ENCODE results near the gene PFKL.

PFKL gene

GRCh38 chr21:44312089-44312488, 12.2 kb downstream of the PFKL start:
- Histone ChIP-seq H3K9me2 (replicated peaks; ENCODE audit: insufficient read depth, low read length) (no peaks in the 10 kb centered on the region), H3K4me1 (ENCODE audit: low read length) (no peaks in the 10 kb centered on the region), H3K9ac (ENCODE audit: low read length) (no peak overlapping the region), H3K36me3 (replicated peaks; ENCODE audit: insufficient read depth, low read length) (peaks cover 10% of the 10 kb centered on the region; the same call in 1 of the 2 replicates), H3F3A (ENCODE audit: insufficient read depth, low read length) (no peaks in the 10 kb centered on the region), H3K27me3 (replicated peaks; ENCODE audit: insufficient read depth, low read length) (no peaks in the 10 kb centered on the region), H3K4me2 (ENCODE audit: low read depth, low read length) (no peak overlapping the region), H2AFZ (ENCODE audit: low read length) (no peak overlapping the region), H3K4me3 (ENCODE audit: low read length) (no peak overlapping the region), H3K9me3 (replicated peaks; ENCODE audit: insufficient read depth, low read length) (no peaks in the 10 kb centered on the region), H4K20me1 (ENCODE audit: insufficient read depth, low read length) (no peaks in the 10 kb centered on the region), H3K27ac (ENCODE audit: low read length) (no peak overlapping the region), H3K79me2 (ENCODE audit: low read length) (peaks cover 22% of the 10 kb centered on the region; the same call in 1 of the 2 replicates)
- DNase-seq, result no peak
- TF ChIP-seq CTCF (IDR thresholded peaks at IDR 0.05; ENCODE audit: low read length) (no peak), EZH2phosphoT487 (IDR thresholded peaks at IDR 0.05; ENCODE audit: low read length) (no peak), EZH2 (optimal IDR thresholded peaks at IDR 0.05; ENCODE audit: low read depth, low read length) (no peak)

GRCh38 chr21:44312716-44313115, 12.9 kb downstream of the PFKL start:
- Histone ChIP-seq H3K4me1 (ENCODE audit: low read length) (no peaks in the 10 kb centered on the region), H3K79me2 (ENCODE audit: low read length) (peaks cover 16% of the 10 kb centered on the region; the same call in 1 of the 2 replicates), H3K9me2 (replicated peaks; ENCODE audit: insufficient read depth, low read length) (no peaks in the 10 kb centered on the region), H3K9ac (ENCODE audit: low read length) (no peak overlapping the region), H3K27ac (ENCODE audit: low read length) (no peak overlapping the region), H3K36me3 (replicated peaks; ENCODE audit: insufficient read depth, low read length) (peaks cover 10% of the 10 kb centered on the region; the same call in 1 of the 2 replicates), H2AFZ (ENCODE audit: low read length) (no peak overlapping the region), H3K4me3 (ENCODE audit: low read length) (no peak overlapping the region), H3K4me2 (ENCODE audit: low read depth, low read length) (no peak overlapping the region), H4K20me1 (ENCODE audit: insufficient read depth, low read length) (no peaks in the 10 kb centered on the region), H3F3A (ENCODE audit: insufficient read depth, low read length) (no peaks in the 10 kb centered on the region), H3K27me3 (replicated peaks; ENCODE audit: insufficient read depth, low read length) (no peaks in the 10 kb centered on the region), H3K9me3 (replicated peaks; ENCODE audit: insufficient read depth, low read length) (no peaks in the 10 kb centered on the region)
- no peak for TF ChIP-seq CTCF (IDR thresholded peaks at IDR 0.05; ENCODE audit: low read length)
- DNase-seq, result no peak

- peaks cover 10% of the 10 kb centered on the region; the same call in 1 of the 2 replicates for H3K36me3 ChIP-seq (replicated peaks; ENCODE audit: insufficient read depth, low read length)
- no peak overlapping the region for H3K9ac ChIP-seq (ENCODE audit: low read length)
Measured at GRCh38 chr21:44313451-44313850, 13.6 kb downstream of the PFKL start.

More at GRCh38 chr21:44313451-44313850, 13.6 kb downstream of the PFKL start:
- peaks cover 13% of the 10 kb centered on the region; the same call in 1 of the 2 replicates for H3K79me2 ChIP-seq (ENCODE audit: low read length)
- H3F3A ChIP-seq (ENCODE audit: insufficient read depth, low read length), result no peaks in the 10 kb centered on the region
- no peak overlapping the region for H3K4me2 ChIP-seq (ENCODE audit: low read depth, low read length)
- no peaks in the 10 kb centered on the region for H3K9me3 ChIP-seq (replicated peaks; ENCODE audit: insufficient read depth, low read length)
- H3K4me1 ChIP-seq (ENCODE audit: low read length), result no peaks in the 10 kb centered on the region
- no peak overlapping the region for H2AFZ ChIP-seq (ENCODE audit: low read length)
- no peaks in the 10 kb centered on the region for H3K9me2 ChIP-seq (replicated peaks; ENCODE audit: insufficient read depth, low read length)
- no peak overlapping the region for H3K27ac ChIP-seq (ENCODE audit: low read length)
- no peaks in the 10 kb centered on the region for H4K20me1 ChIP-seq (ENCODE audit: insufficient read depth, low read length)
- TF ChIP-seq EZH2phosphoT487 (IDR thresholded peaks at IDR 0.05; ENCODE audit: low read length), result no peak
- TF ChIP-seq EZH2 (optimal IDR thresholded peaks at IDR 0.05; ENCODE audit: low read depth, low read length), result no peak
- TF ChIP-seq CTCF (IDR thresholded peaks at IDR 0.05; ENCODE audit: low read length), result no peak
- H3K4me3 ChIP-seq (ENCODE audit: low read length), result no peak overlapping the region
- no peak for DNase-seq
- H3K27me3 ChIP-seq (replicated peaks; ENCODE audit: insufficient read depth, low read length), result no peaks in the 10 kb centered on the region

Data from MM.1S (cell line).